Kidney (tissue), 14 donors: ENCODE results near the gene MYADM. TPM values are rescaled to one million over a fixed set of nuclear protein-coding genes. Genes with fewer than 3 reads are reported as not detected.

Experiments
- DNase-seq, 5 donors: peaks; one replicate each; pipeline ENCODE4 v3.0.0-alpha.2; 2013 to 2020
- FAIRE-seq: peaks from 2 replicates; lab custom pipeline; 2012; peaks lifted over from hg19 to GRCh38; lab: Jason Lieb, UNC
- H3K27ac ChIP-seq, 2 donors: one replicate each; pipeline ENCODE4 v1.7.0; 2013; ENCODE audit warnings: low read depth in 2 of 2, low read length in 2 of 2, inconsistent platforms in 1 of 2
- H3K27me3 ChIP-seq: one replicate; pipeline ENCODE4 v1.7.1; 2013; ENCODE audit warnings: low read length, inconsistent platforms; ENCODE audit not compliant: control insufficient read depth, insufficient read depth
- H3K36me3 ChIP-seq, 3 donors: one replicate each; pipeline versions ENCODE4 v1.7.0 to v1.7.1; 2013; ENCODE audit warnings: low read length in 3 of 3, control low read depth in 1 of 3, inconsistent platforms in 1 of 3; ENCODE audit not compliant: insufficient read depth in 3 of 3, control insufficient read depth in 2 of 3
- H3K4me1 ChIP-seq, 3 donors: one replicate each; pipeline versions ENCODE4 v1.7.0 to v1.7.1; 2013; ENCODE audit warnings: low read length in 3 of 3, inconsistent platforms in 1 of 3, low read depth in 1 of 3; ENCODE audit not compliant: control insufficient read depth in 2 of 3, insufficient read depth in 2 of 3
- H3K4me3 ChIP-seq, 3 donors: one replicate each; pipeline versions ENCODE4 v1.7.0 to v1.8.1; 2013; ENCODE audit warnings: low read length in 3 of 3, control low read depth in 1 of 3, inconsistent platforms in 1 of 3
- H3K9ac ChIP-seq, 3 donors: one replicate each; pipeline versions ENCODE4 v1.7.0 to v1.7.1; 2013; ENCODE audit warnings: low read length in 3 of 3, control low read depth in 1 of 3, inconsistent platforms in 1 of 3
- H3K9me3 ChIP-seq, 3 donors: one replicate each; pipeline versions ENCODE4 v1.7.0 to v1.7.1; 2013; ENCODE audit warnings: low read length in 3 of 3, control low read depth in 1 of 3, inconsistent platforms in 1 of 3; ENCODE audit not compliant: control insufficient read depth in 2 of 3, insufficient read depth in 1 of 3
- CTCF ChIP-seq: IDR thresholded peaks from 3 replicates; pipeline ENCODE4 v1.5.1; 2012; ENCODE audit warnings: mild to moderate bottlenecking, moderate library complexity, borderline replicate concordance; ENCODE audit not compliant: insufficient read depth; ENCODE audit errors: extremely low read depth
- intact Hi-C: fragments of 100-400 bp; cut with DNase I; formaldehyde crosslinking; loops from one replicate; pipeline ENCODE4 v1.11.1; 2022
- polyA plus RNA-seq: library from polyadenylated mRNA; stranded (reverse); fragments of 350-450 nt; fragmentation: Illumina TruSeq; extraction: RNeasy Lipid Tissue Mini Kit (QIAGEN cat#74804); gene quantifications from one replicate; pipeline ENCODE4 v1.2.3, GENCODE V29; 2014; ENCODE audit warnings: low read depth, low replicate concordance; ENCODE audit not compliant: insufficient read depth
- total RNA-seq: library from RNA; stranded (reverse); fragmentation: NEBNext Ultra II Directional; extraction: Animal tissue kit (Norgen Biotek cat#: 25700); gene quantifications from one replicate; pipeline ENCODE4 v1.2.1, GENCODE V29; 2021
- donor health status: control.
- donor health status: control.
- donor health status: control.
- donor health status: control.
- donor health status: control.
- donor health status: DM: yes; HTN: yes; CAD: no.
- donor health status: Normal renal cell carcinoma (clear cell type).

Gene MYADM
- total and polyA plus RNA-seq, 2 donors from 2014 or later, result 13.1 to 90.3 TPM

DNA sequence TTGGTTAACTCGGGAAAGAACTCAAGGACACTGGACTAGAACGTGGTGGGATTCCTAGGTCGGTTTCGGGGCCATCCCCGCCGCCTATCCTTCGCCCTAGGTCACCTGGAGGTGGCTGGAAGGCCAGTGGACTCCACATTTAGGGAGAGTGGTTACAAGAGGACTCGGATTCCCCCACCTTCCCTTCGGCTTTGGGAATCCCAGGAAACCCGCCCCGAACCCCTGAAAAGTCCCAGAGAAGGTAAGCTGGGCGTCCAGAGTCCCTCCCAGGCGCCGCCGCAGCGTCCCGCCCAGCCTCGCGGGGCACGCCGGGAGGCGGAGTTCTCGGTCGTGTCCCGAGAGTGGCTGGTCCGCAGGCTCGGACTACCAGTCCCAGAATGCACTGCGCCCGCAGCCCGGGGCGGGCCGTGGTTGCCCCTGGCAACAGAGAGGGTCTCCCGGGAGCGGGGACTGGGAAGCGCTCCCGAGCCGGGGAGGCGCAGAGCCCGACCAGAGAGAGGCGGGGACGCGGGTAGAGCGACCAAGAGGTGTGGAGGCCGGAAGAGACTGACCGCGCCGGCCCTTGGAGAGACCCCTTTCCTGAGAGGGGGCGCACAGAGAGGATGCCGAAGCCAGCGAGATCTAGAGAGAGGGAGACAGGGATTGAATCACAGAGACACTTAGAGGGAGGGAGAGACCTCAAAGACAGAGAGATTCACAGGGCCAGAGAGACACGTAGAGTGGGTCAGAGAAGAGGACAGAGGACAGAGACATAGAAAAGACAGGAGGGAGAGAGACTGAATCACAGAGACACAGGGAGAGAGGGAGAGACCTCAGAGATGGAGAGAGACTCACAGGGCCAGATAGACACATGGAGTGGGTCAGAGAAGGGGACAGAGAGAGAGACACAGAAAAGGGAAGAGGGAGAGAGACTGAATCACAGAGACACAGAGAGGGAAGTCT, 11.7 kb downstream of the MYADM start:
- H3K9me3 ChIP-seq, result peaks cover 0 to 2% (median 0%) of the 10 kb centered on the region in 3 donors
- no peak for TF ChIP-seq CTCF
- no peak for FAIRE-seq
- H3K27me3 ChIP-seq, result peaks cover 20% of the 10 kb centered on the region
- peaks cover 0 to 1% (median 0%) of the 10 kb centered on the region in 3 donors for H3K36me3 ChIP-seq
- peak overlapping the region in 2 of 3 donors; percentile 46 to 77 for H3K9ac ChIP-seq
- peaks cover 0 to 5% (median 3%) of the 10 kb centered on the region in 3 donors for H3K4me1 ChIP-seq
- intact Hi-C loops, result no loop called here
- peak; percentile 97 to 99 (median 99) for DNase-seq
- peak overlapping the region; percentile 52 to 83 (median 72) for H3K4me3 ChIP-seq
- no peak overlapping the region for H3K27ac ChIP-seq

- FAIRE-seq, result no peak
- intact Hi-C loops, result no loop called here
- H3K27me3 ChIP-seq, result peaks cover 26% of the 10 kb centered on the region
Observed at GRCh38 chr19:53880711-53881481, 13.2 kb downstream of the MYADM start.

More at GRCh38 chr19:53880711-53881481, 13.2 kb downstream of the MYADM start:
- peaks cover 0 to 2% (median 0%) of the 10 kb centered on the region in 3 donors for H3K9me3 ChIP-seq
- no peak for DNase-seq
- no peak overlapping the region for H3K9ac ChIP-seq
- no peak overlapping the region for H3K27ac ChIP-seq
- no peak overlapping the region for H3K4me3 ChIP-seq
- no peak for TF ChIP-seq CTCF
- H3K4me1 ChIP-seq, result peaks cover 0 to 5% (median 3%) of the 10 kb centered on the region in 3 donors
- no peaks in the 10 kb centered on the region for H3K36me3 ChIP-seq
